Stimulated activated naive CD8-positive, alpha-beta T cell treated with anti-CD3 and anti-CD28 coated beads, Interleukin-15, amount 100 ng/mL, for 72 hours (primary cell): ENCODE results near the gene TSEN54.
A peak's percentile ranks its signal among the peaks of the same experiment; 100 is the strongest.

Source experiments
- ATAC-seq: fragments of 150-1000 bp; cut with Tn5 transposase; 2 replicates; pipeline ENCODE4 v1.10.0; 2021; ENCODE audit warnings: mild to moderate bottlenecking, moderate library complexity
- DNase-seq, 2 donors: peaks; one replicate each; pipeline ENCODE4 v3.0.0; 2021 to 2022
- H3K27ac Mint-ChIP-seq, 2 donors: one replicate each; pipeline ENCODE4 v1.8.0; 2022; ENCODE audit warnings: mild to moderate bottlenecking in 2 of 2, mixed read lengths in 2 of 2, moderate library complexity in 2 of 2
- H3K27me3 Mint-ChIP-seq: one replicate; pipeline ENCODE4 v1.8.0; 2022; ENCODE audit warnings: mixed read lengths
- H3K4me1 Mint-ChIP-seq: one replicate; pipeline ENCODE4 v1.8.0; 2022; ENCODE audit warnings: mild to moderate bottlenecking, mixed read lengths
- H3K4me3 Mint-ChIP-seq, 2 donors: one replicate each; pipeline ENCODE4 v1.8.0; 2022; ENCODE audit warnings: mild to moderate bottlenecking in 2 of 2, mixed read lengths in 2 of 2, moderate library complexity in 1 of 2
- H3K9me3 Mint-ChIP-seq, 2 donors: one replicate each; pipeline ENCODE4 v1.8.0; 2022; ENCODE audit warnings: mixed read lengths in 2 of 2

Gene TSEN54

DNA sequence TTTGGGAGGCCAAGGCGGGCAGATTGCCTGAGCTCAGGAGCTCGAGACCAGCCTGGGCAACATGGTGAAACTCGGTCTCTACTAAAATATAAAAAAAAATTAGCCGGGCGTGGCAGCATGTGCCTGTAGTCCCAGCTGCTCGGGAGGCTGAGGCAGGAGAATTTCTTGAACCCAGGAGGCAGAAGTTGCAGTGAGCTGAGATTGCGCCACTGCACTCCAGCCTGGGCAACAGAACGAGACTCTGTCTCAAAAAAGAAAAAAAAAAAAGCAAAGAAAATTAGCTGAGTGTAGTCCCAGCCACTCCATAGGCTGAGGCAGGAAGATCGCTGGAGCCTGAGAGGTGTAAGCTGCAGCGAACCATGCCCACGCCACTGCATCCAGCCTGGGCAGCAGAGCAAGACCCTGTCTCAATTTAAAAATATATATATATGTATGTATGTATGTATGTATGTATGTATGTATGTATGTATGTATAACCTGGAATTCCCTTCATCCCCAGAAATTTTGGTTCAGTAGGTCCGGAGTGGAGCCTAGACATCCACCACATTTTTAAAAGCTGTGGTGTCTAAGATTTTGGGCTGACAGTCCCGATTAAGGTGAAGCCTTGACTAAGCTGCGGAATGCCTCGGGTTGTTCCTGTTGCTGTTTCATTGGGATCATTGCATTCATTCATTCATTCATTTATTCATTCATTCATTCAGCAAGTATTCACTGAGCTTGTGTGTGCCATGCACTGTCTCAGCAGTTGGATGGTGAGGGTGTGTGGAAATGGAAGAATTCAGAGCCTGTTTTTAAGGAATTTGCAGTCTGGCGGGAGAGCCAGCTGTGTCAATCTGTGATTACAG is 34.0 kb upstream of the TSEN54 start:
- H3K4me3 Mint-ChIP-seq: no peak overlapping the region
- H3K9me3 Mint-ChIP-seq: no peaks in the 10 kb centered on the region
- H3K27me3 Mint-ChIP-seq: no peaks in the 10 kb centered on the region
- DNase-seq (no peak), ATAC-seq (no peak)
- peak overlapping the region in 1 of 2 donors; percentile 27 for H3K27ac Mint-ChIP-seq
- H3K4me1 Mint-ChIP-seq: peaks cover 14% of the 10 kb centered on the region

DNA sequence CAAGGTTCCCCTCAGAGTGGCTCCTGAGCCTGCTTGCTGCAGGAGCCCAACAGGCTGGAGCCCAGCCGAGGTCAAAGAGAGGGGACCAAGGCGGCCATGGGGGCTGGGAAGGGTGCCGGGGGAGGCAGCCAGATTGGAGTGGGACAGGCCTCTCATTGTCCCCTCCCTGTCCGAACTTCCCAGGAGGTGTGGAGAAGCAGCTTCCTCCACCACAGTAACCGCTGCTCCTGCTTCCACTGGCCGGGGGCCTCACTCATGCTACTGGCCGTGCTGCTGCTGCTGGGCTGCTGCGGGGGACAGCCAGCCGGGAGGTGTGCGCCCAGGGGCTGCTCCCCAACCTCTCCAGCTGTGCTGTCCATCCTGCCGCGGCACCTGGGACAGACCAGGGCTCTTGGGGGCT is 30.6 kb upstream of the TSEN54 start:
- ATAC-seq (no peak), DNase-seq (no peak)
- H3K4me3 Mint-ChIP-seq: no peak overlapping the region
- H3K27ac Mint-ChIP-seq: no peak overlapping the region
- H3K4me1 Mint-ChIP-seq: peaks cover 31% of the 10 kb centered on the region
- no peaks in the 10 kb centered on the region for H3K9me3 Mint-ChIP-seq
- H3K27me3 Mint-ChIP-seq: no peaks in the 10 kb centered on the region

DNA sequence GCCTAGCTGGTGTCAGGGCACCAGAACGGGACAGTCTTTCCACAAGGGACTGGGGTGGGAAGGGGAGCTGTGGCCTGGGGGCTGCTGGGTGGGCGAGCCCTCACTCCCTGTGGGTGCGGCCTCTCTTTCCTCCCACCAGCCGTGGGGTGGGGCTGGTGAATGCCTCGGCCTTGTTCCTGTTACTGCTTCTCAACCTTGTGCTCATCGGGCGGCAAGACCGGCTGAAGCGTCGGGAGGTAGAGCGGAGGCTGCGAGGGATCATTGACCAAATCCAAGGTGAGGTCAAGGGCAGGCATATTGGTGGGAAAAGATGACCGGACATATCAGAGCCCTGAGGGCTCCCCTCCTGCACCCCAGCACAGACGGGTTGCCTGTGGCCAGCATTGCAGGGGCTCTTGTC is 30.2 kb upstream of the TSEN54 start:
- DNase-seq (no peak), ATAC-seq (no peak)
- Mint-ChIP-seq H3K4me1 (peaks cover 31% of the 10 kb centered on the region), H3K27me3 (no peaks in the 10 kb centered on the region), H3K4me3 (peak overlapping the region; percentile 17 to 18), H3K27ac (peak overlapping the region in 1 of 2 donors; percentile 77), H3K9me3 (no peaks in the 10 kb centered on the region)

DNA sequence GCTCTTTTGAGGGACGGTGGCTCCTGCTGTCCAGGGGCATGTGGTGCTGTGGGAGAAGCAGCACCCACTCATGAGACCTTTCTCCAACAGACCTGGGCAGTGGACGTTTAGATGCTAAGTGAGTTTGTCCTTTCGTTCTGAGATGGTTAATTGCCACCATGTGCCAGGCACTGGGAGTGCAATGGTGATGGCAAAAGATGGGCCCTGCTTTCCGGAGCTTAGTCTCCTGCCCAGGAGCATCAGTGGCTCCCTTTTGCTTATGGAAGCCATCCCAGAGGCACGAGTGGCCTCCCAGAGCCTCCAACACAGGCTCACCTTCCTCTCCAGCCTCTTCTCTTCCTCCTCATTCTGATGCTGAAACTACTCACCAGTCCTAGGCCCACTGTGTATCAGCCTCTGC is 29.4 kb upstream of the TSEN54 start:
- Mint-ChIP-seq H3K27ac (peak overlapping the region; percentile 97), H3K9me3 (no peaks in the 10 kb centered on the region), H3K27me3 (no peaks in the 10 kb centered on the region), H3K4me1 (peaks cover 31% of the 10 kb centered on the region), H3K4me3 (peak overlapping the region; percentile 72 to 75)
- ATAC-seq (peak; percentile 5), DNase-seq (no peak)

DNA sequence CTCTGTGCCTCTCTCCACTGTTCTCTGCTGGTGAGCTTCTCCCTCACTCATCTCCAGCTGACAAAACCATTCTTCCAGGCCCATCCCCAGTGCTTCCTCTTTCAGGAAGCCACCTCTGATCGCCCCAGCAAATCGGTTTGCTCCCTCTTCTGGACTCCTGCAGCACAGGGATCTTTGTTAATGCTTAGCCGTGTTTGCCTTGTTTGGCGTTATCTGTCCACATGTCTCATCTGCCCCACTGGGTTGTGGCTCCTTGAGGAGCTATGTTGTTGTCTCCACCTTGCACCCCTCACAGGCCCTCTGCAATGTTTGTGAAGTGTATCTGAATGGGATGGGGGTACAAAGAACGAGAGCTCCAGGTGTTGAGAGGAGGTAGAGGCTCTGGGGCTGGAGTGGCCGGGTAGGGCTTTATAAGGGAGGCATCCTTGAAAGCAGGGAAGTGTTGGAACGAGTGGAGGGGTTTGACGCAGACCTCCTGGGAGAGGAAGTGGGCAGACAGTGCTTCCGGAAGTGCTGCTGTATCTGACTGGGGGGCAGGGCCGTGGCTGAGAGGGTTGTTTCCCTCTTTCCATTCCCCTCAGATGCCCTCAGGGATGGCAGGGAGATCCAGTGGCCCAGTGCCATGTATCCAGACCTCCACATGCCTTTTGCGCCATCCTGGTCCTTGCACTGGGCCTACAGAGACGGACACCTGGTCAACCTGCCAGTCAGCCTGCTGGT is 28.8 kb upstream of the TSEN54 start:
- Mint-ChIP-seq H3K9me3 (no peaks in the 10 kb centered on the region), H3K27ac (peak overlapping the region; percentile 97), H3K4me3 (peak overlapping the region; percentile 72 to 75), H3K4me1 (peaks cover 31% of the 10 kb centered on the region), H3K27me3 (no peaks in the 10 kb centered on the region)
- peak; percentile 39 to 56 for DNase-seq
- ATAC-seq: peak; percentile 90

DNA sequence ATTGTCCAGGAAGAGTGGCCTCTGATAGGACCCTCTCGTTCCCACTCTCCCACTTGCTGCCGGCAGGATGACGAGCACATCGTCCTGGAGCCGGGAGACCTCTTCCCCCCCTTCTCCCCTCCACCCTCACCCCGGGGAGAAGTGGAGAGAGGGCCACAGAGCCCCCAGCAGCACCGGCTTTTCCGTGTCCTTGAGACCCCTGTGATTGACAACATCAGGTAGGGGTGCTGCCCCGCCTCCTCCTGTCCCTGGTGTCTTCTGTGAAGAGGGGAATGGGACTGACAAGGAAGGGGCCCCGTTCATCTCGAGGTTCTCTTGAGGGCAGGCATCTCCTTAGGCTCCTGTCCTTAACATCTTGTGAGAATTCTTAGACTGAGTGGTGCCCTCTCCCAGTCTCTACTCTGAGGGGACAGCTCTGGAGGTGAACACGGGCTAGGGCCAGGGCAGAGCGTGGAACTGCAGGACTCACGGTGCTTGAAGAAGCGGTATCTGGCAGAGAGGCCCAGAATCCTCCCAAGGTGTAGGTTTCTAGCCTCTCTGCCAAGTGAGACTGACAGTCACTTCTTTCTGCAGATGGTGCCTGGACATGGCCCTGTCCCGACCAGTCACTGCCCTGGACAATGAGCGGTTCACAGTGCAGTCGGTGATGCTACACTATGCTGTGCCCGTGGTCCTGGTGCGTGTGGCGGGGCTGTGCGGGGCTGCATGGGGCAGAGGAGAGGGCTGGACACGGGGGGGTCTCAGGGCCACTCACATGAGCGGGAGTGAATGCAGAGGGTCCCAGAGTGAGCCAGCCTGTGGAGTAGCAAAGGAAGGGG is 27.4 kb upstream of the TSEN54 start:
- Mint-ChIP-seq H3K4me3 (no peak overlapping the region), H3K27ac (peak overlapping the region in 1 of 2 donors; percentile 52), H3K4me1 (peaks cover 31% of the 10 kb centered on the region), H3K27me3 (no peaks in the 10 kb centered on the region), H3K9me3 (no peaks in the 10 kb centered on the region)
- ATAC-seq (no peak), DNase-seq (no peak)

DNA sequence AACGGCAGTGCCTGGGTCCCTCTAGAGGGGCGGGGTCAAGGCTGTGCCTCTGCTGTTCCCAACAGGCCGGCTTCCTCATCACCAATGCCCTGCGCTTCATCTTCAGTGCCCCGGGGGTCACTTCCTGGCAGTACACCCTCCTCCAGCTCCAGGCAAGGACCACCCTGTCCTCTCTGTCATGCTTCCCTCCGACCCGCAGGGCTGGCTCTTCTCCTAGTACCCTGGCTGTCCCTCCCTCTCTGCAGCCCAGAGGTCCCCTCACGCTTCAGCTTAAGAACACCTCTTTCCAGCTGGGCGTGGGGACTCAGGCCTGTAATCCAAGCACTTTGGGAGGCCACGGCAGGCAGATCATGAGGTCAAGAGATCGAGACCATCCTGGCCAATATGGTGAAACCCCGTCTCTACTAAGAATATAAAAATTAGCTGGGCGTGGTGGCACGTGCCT is 26.8 kb upstream of the TSEN54 start:
- Mint-ChIP-seq H3K27me3 (no peaks in the 10 kb centered on the region), H3K27ac (no peak overlapping the region), H3K4me1 (peaks cover 31% of the 10 kb centered on the region), H3K9me3 (no peaks in the 10 kb centered on the region), H3K4me3 (no peak overlapping the region)
- ATAC-seq: no peak
- DNase-seq: no peak

DNA sequence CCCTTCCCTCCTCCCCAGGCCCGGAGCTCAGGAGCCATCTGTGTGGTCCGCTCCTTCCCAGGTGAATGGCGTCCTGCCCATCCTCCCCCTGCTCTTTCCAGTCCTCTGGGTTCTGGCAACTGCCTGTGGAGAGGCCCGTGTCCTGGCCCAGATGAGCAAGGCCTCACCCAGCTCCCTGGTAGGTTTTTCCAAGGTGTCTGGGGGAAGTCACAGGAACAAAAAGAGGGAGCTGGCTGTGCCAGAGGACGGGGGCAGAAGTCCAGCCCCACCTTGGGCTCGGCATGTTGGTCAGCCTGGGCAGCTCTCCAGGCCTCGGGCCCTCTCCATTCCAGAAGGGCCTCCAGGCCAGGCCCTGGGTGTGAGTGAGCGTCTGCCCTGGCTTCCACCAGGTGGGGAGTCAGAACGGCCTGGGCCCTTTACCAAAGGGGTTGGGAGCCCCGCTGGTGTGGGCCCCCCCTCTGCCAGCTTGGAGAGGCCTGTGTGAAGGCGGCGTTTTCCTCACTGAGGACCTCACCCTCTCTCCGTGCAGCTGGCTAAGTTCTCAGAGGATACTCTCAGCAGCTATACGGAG is 26.1 kb upstream of the TSEN54 start:
- Mint-ChIP-seq H3K4me3 (no peak overlapping the region), H3K27ac (no peak overlapping the region), H3K4me1 (peaks cover 31% of the 10 kb centered on the region), H3K27me3 (no peaks in the 10 kb centered on the region), H3K9me3 (no peaks in the 10 kb centered on the region)
- no peak for DNase-seq
- no peak for ATAC-seq

DNA sequence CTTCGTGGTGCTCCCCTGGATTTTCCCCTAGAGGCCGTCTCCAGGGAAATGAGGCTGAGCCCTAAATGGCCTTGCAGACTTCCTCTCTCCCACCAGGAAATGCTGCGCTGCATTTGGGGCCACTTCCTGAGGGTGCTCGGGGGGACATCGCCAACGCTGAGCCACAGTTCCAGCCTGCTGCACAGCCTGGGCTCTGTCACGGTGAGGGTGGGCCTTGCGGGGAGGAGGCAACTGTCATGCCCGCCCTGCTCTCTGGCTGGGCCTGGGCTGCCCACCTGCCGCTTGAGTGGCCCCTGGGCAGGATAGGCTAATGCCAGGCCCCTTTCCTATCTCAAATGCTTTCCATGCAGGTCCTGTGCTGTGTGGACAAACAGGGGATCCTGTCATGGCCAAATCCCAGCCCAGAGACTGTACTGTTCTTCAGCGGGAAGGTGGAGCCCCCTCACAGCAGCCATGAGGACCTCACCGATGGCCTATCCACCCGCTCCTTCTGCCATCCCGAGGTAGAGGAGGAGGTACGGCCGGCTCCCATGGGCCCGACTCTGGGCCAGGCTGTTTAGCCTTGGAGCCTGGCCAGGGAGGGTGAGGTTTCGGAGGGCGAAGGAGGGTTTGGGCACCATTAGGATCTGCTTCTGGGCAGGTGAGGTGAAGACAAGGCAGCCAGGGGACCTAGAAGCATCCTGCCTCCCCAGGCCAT is 25.2 kb upstream of the TSEN54 start:
- H3K27me3 Mint-ChIP-seq: no peaks in the 10 kb centered on the region
- DNase-seq (no peak), ATAC-seq (no peak)
- H3K9me3 Mint-ChIP-seq: no peaks in the 10 kb centered on the region
- no peak overlapping the region for H3K27ac Mint-ChIP-seq
- H3K4me1 Mint-ChIP-seq: peaks cover 29% of the 10 kb centered on the region
- no peak overlapping the region for H3K4me3 Mint-ChIP-seq

DNA sequence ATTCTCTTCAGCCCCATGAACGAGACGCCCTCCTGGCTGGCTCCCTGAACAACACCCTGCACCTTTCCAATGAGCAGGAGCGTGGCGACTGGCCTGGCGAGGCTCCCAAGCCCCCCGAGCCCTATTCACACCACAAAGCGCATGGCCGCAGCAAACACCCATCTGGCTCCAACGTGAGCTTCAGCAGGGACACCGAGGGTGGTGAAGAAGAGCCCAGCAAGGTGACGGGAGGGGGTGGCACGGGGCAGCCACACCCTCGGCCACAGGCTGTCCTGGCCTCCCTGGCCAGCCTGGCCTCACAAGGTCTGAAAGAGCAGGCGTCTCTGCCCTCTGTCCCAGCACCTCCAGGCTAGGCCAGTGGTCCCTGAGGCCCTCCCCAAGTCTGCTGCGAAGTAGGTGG is 24.6 kb upstream of the TSEN54 start:
- Mint-ChIP-seq H3K4me3 (no peak overlapping the region), H3K27me3 (no peaks in the 10 kb centered on the region), H3K4me1 (peaks cover 23% of the 10 kb centered on the region), H3K9me3 (no peaks in the 10 kb centered on the region), H3K27ac (no peak overlapping the region)
- ATAC-seq (no peak), DNase-seq (no peak)

DNA sequence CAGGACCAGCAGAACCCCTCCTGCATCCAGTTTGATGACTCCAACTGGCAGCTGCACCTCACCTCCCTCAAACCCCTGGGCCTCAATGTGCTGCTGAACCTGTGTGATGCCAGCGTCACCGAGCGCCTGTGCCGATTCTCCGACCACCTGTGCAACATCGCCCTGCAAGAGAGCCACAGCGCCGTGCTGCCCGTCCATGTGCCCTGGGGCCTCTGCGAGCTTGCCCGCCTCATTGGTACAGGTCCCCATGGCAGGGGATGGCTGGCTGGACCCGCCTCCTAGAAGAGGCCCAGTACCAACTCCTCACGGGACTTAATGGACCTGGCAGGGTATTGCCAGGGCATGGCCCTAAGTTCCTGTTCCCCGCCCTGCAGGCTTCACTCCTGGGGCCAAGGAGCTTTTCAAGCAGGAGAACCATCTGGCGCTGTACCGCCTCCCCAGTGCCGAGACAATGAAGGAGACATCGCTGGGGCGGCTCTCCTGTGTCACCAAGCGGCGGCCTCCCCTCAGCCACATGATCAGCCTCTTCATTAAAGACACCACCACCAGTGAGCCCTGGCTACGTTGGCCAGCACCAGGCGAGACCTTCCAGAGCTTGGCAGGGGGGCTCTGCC is 23.7 kb upstream of the TSEN54 start:
- H3K27ac Mint-ChIP-seq: no peak overlapping the region
- no peaks in the 10 kb centered on the region for H3K27me3 Mint-ChIP-seq
- DNase-seq (no peak), ATAC-seq (no peak)
- peaks cover 17% of the 10 kb centered on the region for H3K4me1 Mint-ChIP-seq
- H3K4me3 Mint-ChIP-seq: no peak overlapping the region
- H3K9me3 Mint-ChIP-seq: no peaks in the 10 kb centered on the region

DNA sequence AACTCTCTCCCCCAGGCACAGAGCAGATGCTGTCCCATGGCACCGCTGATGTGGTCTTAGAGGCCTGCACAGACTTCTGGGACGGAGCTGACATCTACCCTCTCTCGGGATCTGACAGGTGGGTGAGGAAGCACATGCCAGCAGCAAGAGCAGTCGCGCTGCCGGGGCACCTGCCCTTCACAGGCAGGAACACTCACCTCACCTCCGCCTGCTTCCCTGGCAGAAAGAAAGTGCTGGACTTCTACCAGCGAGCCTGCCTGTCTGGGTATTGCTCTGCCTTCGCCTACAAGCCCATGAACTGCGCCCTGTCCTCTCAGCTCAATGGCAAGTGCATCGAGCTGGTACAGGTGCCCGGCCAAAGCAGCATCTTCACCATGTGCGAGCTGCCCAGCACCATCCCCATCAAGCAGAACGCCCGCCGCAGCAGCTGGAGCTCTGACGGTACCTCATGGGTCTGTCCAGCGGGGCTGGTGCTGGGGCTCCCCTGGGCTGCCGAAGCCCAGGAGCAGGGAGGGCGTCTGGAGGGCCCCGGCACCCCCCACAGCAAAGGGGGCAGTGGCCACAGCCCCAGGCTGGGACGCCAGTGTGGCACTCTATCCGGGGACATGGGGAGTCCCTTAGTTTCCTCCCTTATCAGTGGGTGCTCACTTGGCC is 22.7 kb upstream of the TSEN54 start:
- Mint-ChIP-seq H3K9me3 (no peaks in the 10 kb centered on the region), H3K27ac (no peak overlapping the region), H3K4me3 (no peak overlapping the region), H3K27me3 (no peaks in the 10 kb centered on the region), H3K4me1 (peaks cover 15% of the 10 kb centered on the region)
- DNase-seq: no peak
- ATAC-seq: no peak

DNA sequence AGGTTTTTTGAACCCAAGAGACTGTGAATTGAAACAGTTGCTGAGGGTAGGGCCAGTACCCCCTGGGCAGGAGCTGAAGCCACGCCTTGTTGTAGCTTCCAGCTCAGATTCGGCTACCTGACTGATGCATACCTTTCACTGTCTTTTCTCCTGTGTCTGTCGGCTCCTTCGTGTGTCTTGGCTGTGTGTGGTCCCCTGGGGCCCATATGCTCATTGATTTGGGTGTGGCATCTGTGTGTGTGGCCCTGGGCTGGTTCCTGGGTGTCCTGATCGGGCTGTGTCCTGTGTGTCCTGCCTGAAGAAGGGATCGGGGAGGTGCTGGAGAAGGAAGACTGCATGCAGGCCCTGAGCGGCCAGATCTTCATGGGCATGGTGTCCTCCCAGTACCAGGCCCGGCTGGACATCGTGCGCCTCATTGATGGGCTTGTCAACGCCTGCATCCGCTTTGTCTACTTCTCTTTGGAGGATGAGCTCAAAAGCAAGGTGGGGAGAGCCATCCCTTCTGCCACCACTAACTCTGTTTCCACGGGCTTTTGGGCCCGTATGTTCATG is 21.9 kb upstream of the TSEN54 start:
- ATAC-seq: no peak
- DNase-seq: no peak
- Mint-ChIP-seq H3K27ac (no peak overlapping the region), H3K4me1 (peaks cover 11% of the 10 kb centered on the region), H3K9me3 (no peaks in the 10 kb centered on the region), H3K4me3 (no peak overlapping the region), H3K27me3 (no peaks in the 10 kb centered on the region)

DNA sequence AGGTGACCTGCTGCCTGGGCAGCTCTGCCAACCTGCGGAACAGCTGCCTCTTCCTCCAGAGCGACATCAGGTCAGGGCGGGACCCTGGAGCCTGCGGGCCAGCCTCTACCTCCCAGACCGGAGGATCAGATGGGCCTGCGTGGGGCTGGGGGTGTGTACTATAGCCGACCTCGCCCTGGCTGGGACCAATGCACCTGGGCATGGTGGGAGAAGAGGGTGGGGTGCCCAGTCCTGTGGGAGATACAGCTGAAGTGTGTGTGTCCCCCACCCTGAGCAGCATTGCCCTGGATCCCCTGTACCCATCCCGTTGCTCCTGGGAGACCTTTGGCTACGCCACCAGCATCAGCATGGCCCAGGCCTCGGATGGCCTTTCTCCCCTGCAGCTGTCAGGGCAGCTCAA is 20.3 kb upstream of the TSEN54 start:
- DNase-seq (no peak), ATAC-seq (peak; percentile 18)
- Mint-ChIP-seq H3K9me3 (no peaks in the 10 kb centered on the region), H3K27me3 (no peaks in the 10 kb centered on the region), H3K4me1 (peaks cover 11% of the 10 kb centered on the region), H3K27ac (no peak overlapping the region), H3K4me3 (no peak overlapping the region)
